B cell (primary cell): ENCODE results near the gene RASGRF2. TPM values are rescaled to one million over a fixed set of nuclear protein-coding genes. Genes with fewer than 3 reads are reported as not detected.

ENCODE experiments used
- ATAC-seq: fragments of 200-7000 bp; cut with Tn5 transposase; one replicate; pipeline ENCODE4 v1.10.0; 2021; ENCODE audit warnings: low read depth, mild to moderate bottlenecking, moderate number of reproducible peaks, moderate library complexity
- CTCF ChIA-PET: fragments of 350-600 bp; sonication (Branson Sonifier 250); formaldehyde crosslinking; loops from one replicate; lab custom pipeline; 2021; ENCODE audit warnings: antibody characterized with exemption, inconsistent platforms; lab: Charles Lee
- POLR2A ChIA-PET: fragments of 350-600 bp; sonication (Branson Sonifier 250); formaldehyde crosslinking; loops from one replicate; lab custom pipeline; 2021; ENCODE audit warnings: antibody characterized with exemption; lab: Charles Lee
- DNase-seq: peaks from one replicate; pipeline ENCODE4 v3.0.0; 2013
- H2AFZ ChIP-seq: 2 replicates; pipeline ENCODE4 v1.6.1; 2012; ENCODE audit warnings: mild to moderate bottlenecking, low read depth, low read length; ENCODE audit not compliant: insufficient read depth, poor library complexity, severe bottlenecking
- H3K27ac ChIP-seq, 2 donors: 1 replicate in 1 of 2; 2 replicates in 1 of 2; pipeline ENCODE4 v1.5.1; 2012 to 2013; ENCODE audit warnings: low read length in 2 of 2, mild to moderate bottlenecking in 2 of 2, moderate library complexity in 1 of 2
- H3K27me3 ChIP-seq, 4 experiments: fragments of 200-600 bp in 1 of 4; sonication (generic) in 1 of 4; replicated peaks in 1 of 4; 1 replicate in 2 of 4; 2 replicates in 2 of 4; pipeline versions ENCODE4 v1.6.1 to v1.7.0; 2013 to 2016; ENCODE audit warnings: low read length in 3 of 4, mild to moderate bottlenecking in 2 of 4, mixed read lengths in 1 of 4, moderate library complexity in 1 of 4; ENCODE audit not compliant: insufficient read depth in 4 of 4, control insufficient read depth in 3 of 4; ENCODE audit errors: control extremely low read depth in 1 of 4
- H3K36me3 ChIP-seq, 2 experiments: replicated peaks in 1 of 2; 1 replicate in 1 of 2; 2 replicates in 1 of 2; pipeline versions ENCODE4 v1.6.1 to v1.7.1; 2013; ENCODE audit warnings: low read length in 1 of 2; ENCODE audit not compliant: insufficient read depth in 2 of 2, control insufficient read depth in 1 of 2; ENCODE audit errors: control extremely low read depth in 1 of 2, extremely low read depth in 1 of 2
- H3K4me1 ChIP-seq, 2 donors: fragments of 200-600 bp in 1 of 2; sonication (generic) in 1 of 2; 1 replicate in 1 of 2; 2 replicates in 1 of 2; pipeline versions ENCODE4 v1.5.1 to v1.6.1; 2013 to 2017; ENCODE audit warnings: low read length in 2 of 2; ENCODE audit not compliant: control insufficient read depth in 2 of 2, insufficient read depth in 2 of 2
- H3K4me2 ChIP-seq: replicated peaks from 2 replicates; pipeline ENCODE3; 2012; ENCODE audit warnings: mild to moderate bottlenecking, low read depth, low read length; ENCODE audit not compliant: poor library complexity, severe bottlenecking
- H3K4me3 ChIP-seq, 5 experiments: fragments of 200-600 bp in 1 of 5; sonication (generic) in 1 of 5; 1 replicate in 3 of 5; 2 replicates in 2 of 5; pipeline versions ENCODE4 v1.5.1 to v1.7.0; 2011 to 2016; ENCODE audit warnings: low read length in 4 of 5, mild to moderate bottlenecking in 4 of 5, low read depth in 2 of 5, control low read depth in 1 of 5, moderate library complexity in 1 of 5; ENCODE audit not compliant: insufficient read depth in 1 of 5; ENCODE audit errors: control extremely low read depth in 1 of 5, extremely low read depth in 1 of 5
- H3K79me2 ChIP-seq: fragments of 200-600 bp; sonication (generic); one replicate; pipeline ENCODE4 v1.6.0; 2016; ENCODE audit warnings: low read length; ENCODE audit not compliant: control insufficient read depth, insufficient read depth
- H3K9ac ChIP-seq: fragments of 200-600 bp; sonication (generic); 2 replicates; pipeline ENCODE4 v1.6.1; 2017; ENCODE audit warnings: mild to moderate bottlenecking, low read length, moderate library complexity
- H3K9me3 ChIP-seq, 3 donors: one replicate each; pipeline versions ENCODE4 v1.6.1 to v1.7.1; 2013; ENCODE audit warnings: low read length in 2 of 3; ENCODE audit not compliant: control insufficient read depth in 2 of 3, insufficient read depth in 1 of 3; ENCODE audit errors: control extremely low read depth in 1 of 3
- H4K20me1 ChIP-seq: 2 replicates; pipeline ENCODE4 v1.6.0; 2012; ENCODE audit warnings: mild to moderate bottlenecking, low read length; ENCODE audit not compliant: insufficient read depth, control insufficient read depth, poor library complexity, severe bottlenecking
- H3K27ac Mint-ChIP-seq: one replicate; pipeline ENCODE4 v1.8.0; 2021; ENCODE audit warnings: mixed read lengths
- H3K27me3 Mint-ChIP-seq: one replicate; pipeline ENCODE4 v1.8.0; 2021; ENCODE audit warnings: mixed read lengths
- H3K4me1 Mint-ChIP-seq: one replicate; pipeline ENCODE4 v1.8.0; 2021; ENCODE audit warnings: mixed read lengths
- H3K4me3 Mint-ChIP-seq: one replicate; pipeline ENCODE4 v1.8.0; 2021; ENCODE audit warnings: mixed read lengths
- H3K9me3 Mint-ChIP-seq: one replicate; pipeline ENCODE4 v1.8.0; 2022; ENCODE audit warnings: mixed read lengths; ENCODE audit not compliant: insufficient read depth
- EZH2 ChIP-seq: IDR thresholded peaks from 2 replicates; pipeline ENCODE4 v1.6.1; 2012; ENCODE audit warnings: borderline replicate concordance, low read depth, mild to moderate bottlenecking, moderate library complexity, low read length; ENCODE audit not compliant: insufficient read depth, poor library complexity, severe bottlenecking
- WGBS: methylation state at CpG from one replicate; pipeline ENCODE4 v1.1.5; 2013; ENCODE audit warnings: missing lambda C conversion rate; ENCODE audit not compliant: insufficient coverage; 5-methylcytosine and 5-hydroxymethylcytosine counted together
- intact Hi-C: fragments of 100-400 bp; cut with micrococcal nuclease; formaldehyde crosslinking; loops from one replicate; pipeline ENCODE4 v1.10.0; 2022
- polyA plus RNA-seq: library from polyadenylated mRNA; depleted of rRNA; stranded (reverse); fragments of >200 nt; gene quantifications from 2 replicates; pipeline ENCODE4 v1.2.3, GENCODE V29; 2012
- total RNA-seq, 2 donors: library from RNA; stranded (reverse); fragments of 120-200 nt in 1 of 2; gene quantifications; 1 replicate in 1 of 2; 2 replicates in 1 of 2; pipeline versions ENCODE4 v1.2.3 to v1.2.4, GENCODE V29; 2013 to 2022
- TF ChIP-seq, protein P1 (sequence below): fragments of 200-600 bp; IDR thresholded peaks from one replicate; pipeline ENCODE4 v1.8.0; 2022; ENCODE audit warnings: antibody characterized with exemption, mild to moderate bottlenecking

The RASGRF2 gene
- total and polyA plus RNA-seq, 2 donors (not counting 1 experiment from before 2014, with no cell fraction given) = 0.04 to 0.37 TPM

DNA sequence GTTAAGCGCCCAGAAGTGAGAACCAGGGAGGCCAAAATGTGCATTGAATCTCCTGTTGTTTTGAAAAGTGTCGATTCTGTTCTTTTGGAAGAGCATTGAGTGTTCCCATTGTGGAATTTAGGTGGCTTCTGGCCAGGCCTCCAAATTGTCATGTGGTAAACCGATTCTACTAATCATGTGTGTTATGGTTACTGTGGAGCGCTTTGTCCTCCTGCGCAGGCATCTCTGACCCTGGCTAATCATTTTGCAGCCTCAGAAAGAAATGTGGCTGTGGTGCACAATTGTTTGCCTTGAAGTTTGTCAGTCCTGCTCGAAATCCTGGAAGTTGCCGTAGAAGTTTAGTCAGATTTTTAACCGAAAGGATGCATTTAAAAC lies 121.3 kb downstream of the RASGRF2 start:
- no peak for TF ChIP-seq EZH2
- ChIA-PET CTCF (no interaction called here), POLR2A (no interaction called here)
- no peak for DNase-seq
- Mint-ChIP-seq H3K4me3 (no peak overlapping the region), H3K27me3 (peaks cover 12% of the 10 kb centered on the region), H3K9me3 (no peaks in the 10 kb centered on the region), H3K4me1 (no peaks in the 10 kb centered on the region), H3K27ac (no peak overlapping the region)
- H3K27ac ChIP-seq = no peak overlapping the region
- 95% methylated on average over 4 of the region's 8 CpGs for WGBS
- H3K9me3 ChIP-seq = peaks cover 0 to 3% (median 2%) of the 10 kb centered on the region in 3 donors
- ATAC-seq = no peak
- intact Hi-C loops = no loop called here
- no peaks in the 10 kb centered on the region for H4K20me1 ChIP-seq
- no peak overlapping the region for H2AFZ ChIP-seq
- no peaks in the 10 kb centered on the region for H3K36me3 ChIP-seq
- H3K4me1 ChIP-seq = no peaks in the 10 kb centered on the region
- H3K9ac ChIP-seq = no peak overlapping the region
- H3K4me3 ChIP-seq = no peak overlapping the region
- H3K4me2 ChIP-seq = no peak overlapping the region
- H3K27me3 ChIP-seq = peaks cover 0 to 6% (median 0%) of the 10 kb centered on the region in 4 experiments
- H3K79me2 ChIP-seq = no peaks in the 10 kb centered on the region

DNA sequence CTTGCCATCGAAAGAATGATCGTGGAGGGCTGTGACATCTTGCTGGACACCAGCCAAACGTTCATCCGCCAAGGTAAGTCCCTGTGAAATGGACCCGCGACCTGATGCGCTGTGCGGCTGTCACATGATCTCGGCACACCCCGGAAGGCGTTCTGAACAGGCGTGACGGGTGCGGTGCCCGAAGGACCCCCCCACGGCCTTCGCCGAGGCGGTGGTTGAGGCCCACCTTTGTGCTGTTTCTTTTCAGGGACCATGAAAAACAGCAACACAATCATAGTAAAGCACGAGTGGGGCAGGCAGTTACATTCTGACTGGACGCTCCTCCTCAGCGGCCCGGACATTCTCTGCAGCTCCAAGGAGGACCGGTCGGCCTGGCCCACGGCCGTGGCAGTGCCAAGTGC lies 126.7 kb downstream of the RASGRF2 start:
- ChIA-PET POLR2A (no interaction called here), CTCF (no interaction called here)
- Histone ChIP-seq H3K27ac (no peak overlapping the region), H3K27me3 (peaks cover 0 to 6% (median 0%) of the 10 kb centered on the region in 4 experiments), H2AFZ (no peak overlapping the region), H3K4me2 (no peak overlapping the region), H3K36me3 (no peaks in the 10 kb centered on the region), H3K4me3 (no peak overlapping the region), H4K20me1 (no peaks in the 10 kb centered on the region), H3K4me1 (no peaks in the 10 kb centered on the region), H3K79me2 (no peaks in the 10 kb centered on the region), H3K9me3 (no peaks in the 10 kb centered on the region), H3K9ac (no peak overlapping the region)
- no peak for ATAC-seq
- whole genome bisulfite sequencing = 91% methylated on average over 25 of the region's 27 CpGs
- Mint-ChIP-seq H3K4me1 (no peaks in the 10 kb centered on the region), H3K27ac (no peak overlapping the region), H3K9me3 (no peaks in the 10 kb centered on the region), H3K27me3 (peaks cover 19% of the 10 kb centered on the region), H3K4me3 (no peak overlapping the region)
- TF ChIP-seq, protein P1, sequence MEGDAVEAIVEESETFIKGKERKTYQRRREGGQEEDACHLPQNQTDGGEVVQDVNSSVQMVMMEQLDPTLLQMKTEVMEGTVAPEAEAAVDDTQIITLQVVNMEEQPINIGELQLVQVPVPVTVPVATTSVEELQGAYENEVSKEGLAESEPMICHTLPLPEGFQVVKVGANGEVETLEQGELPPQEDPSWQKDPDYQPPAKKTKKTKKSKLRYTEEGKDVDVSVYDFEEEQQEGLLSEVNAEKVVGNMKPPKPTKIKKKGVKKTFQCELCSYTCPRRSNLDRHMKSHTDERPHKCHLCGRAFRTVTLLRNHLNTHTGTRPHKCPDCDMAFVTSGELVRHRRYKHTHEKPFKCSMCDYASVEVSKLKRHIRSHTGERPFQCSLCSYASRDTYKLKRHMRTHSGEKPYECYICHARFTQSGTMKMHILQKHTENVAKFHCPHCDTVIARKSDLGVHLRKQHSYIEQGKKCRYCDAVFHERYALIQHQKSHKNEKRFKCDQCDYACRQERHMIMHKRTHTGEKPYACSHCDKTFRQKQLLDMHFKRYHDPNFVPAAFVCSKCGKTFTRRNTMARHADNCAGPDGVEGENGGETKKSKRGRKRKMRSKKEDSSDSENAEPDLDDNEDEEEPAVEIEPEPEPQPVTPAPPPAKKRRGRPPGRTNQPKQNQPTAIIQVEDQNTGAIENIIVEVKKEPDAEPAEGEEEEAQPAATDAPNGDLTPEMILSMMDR = no peak
- TF ChIP-seq EZH2 = no peak
- intact Hi-C loops = no loop called here
- DNase-seq = no peak
